Measurements from ENCODE around the gene SCRN1. TPM values are rescaled to one million over a fixed set of nuclear protein-coding genes. Genes with fewer than 3 reads are reported as not detected.
A peak's percentile ranks its signal among the peaks of the same experiment; 100 is the strongest.

SCRN1 gene
- total RNA-seq, 4 donors from 2014 or later: 14.4 to 66.5 (median 44.1) TPM

GRCh38 chr7:30032310-30033125, 42.9 kb upstream of the SCRN1 start:
- intact Hi-C loops (cut with DNase I; ENCODE audit: low total_unique reads): no loop called here
- Histone ChIP-seq H3K9me3 (no peaks in the 10 kb centered on the region), H3K27ac (peak overlapping the region in 1 of 2 donors; percentile 26), H3K27me3 (no peaks in the 10 kb centered on the region), H3K36me3 (no peaks in the 10 kb centered on the region), H3K4me3 (no peak overlapping the region), H3K4me1 (no peaks in the 10 kb centered on the region)
- DNase-seq: no peak
- TF ChIP-seq POLR2A (IDR thresholded peaks at IDR 0.05): no peak
- TF ChIP-seq, protein P1, sequence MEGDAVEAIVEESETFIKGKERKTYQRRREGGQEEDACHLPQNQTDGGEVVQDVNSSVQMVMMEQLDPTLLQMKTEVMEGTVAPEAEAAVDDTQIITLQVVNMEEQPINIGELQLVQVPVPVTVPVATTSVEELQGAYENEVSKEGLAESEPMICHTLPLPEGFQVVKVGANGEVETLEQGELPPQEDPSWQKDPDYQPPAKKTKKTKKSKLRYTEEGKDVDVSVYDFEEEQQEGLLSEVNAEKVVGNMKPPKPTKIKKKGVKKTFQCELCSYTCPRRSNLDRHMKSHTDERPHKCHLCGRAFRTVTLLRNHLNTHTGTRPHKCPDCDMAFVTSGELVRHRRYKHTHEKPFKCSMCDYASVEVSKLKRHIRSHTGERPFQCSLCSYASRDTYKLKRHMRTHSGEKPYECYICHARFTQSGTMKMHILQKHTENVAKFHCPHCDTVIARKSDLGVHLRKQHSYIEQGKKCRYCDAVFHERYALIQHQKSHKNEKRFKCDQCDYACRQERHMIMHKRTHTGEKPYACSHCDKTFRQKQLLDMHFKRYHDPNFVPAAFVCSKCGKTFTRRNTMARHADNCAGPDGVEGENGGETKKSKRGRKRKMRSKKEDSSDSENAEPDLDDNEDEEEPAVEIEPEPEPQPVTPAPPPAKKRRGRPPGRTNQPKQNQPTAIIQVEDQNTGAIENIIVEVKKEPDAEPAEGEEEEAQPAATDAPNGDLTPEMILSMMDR (IDR thresholded peaks at IDR 0.05): no peak

GRCh38 chr7:30029696-30030095, 40.1 kb upstream of the SCRN1 start:
- H3K4me1 ChIP-seq: no peaks in the 10 kb centered on the region
- no peaks in the 10 kb centered on the region for H3K36me3 ChIP-seq
- no peak for DNase-seq
- TF ChIP-seq, protein P1 (IDR thresholded peaks at IDR 0.05): no peak
- intact Hi-C loops (cut with DNase I; ENCODE audit: low total_unique reads): no loop called here
- H3K27ac ChIP-seq: peak overlapping the region; percentile 82 to 89
- no peaks in the 10 kb centered on the region for H3K27me3 ChIP-seq
- no peaks in the 10 kb centered on the region for H3K9me3 ChIP-seq
- peak overlapping the region in 1 of 2 donors; percentile 75 for H3K4me3 ChIP-seq

DNA sequence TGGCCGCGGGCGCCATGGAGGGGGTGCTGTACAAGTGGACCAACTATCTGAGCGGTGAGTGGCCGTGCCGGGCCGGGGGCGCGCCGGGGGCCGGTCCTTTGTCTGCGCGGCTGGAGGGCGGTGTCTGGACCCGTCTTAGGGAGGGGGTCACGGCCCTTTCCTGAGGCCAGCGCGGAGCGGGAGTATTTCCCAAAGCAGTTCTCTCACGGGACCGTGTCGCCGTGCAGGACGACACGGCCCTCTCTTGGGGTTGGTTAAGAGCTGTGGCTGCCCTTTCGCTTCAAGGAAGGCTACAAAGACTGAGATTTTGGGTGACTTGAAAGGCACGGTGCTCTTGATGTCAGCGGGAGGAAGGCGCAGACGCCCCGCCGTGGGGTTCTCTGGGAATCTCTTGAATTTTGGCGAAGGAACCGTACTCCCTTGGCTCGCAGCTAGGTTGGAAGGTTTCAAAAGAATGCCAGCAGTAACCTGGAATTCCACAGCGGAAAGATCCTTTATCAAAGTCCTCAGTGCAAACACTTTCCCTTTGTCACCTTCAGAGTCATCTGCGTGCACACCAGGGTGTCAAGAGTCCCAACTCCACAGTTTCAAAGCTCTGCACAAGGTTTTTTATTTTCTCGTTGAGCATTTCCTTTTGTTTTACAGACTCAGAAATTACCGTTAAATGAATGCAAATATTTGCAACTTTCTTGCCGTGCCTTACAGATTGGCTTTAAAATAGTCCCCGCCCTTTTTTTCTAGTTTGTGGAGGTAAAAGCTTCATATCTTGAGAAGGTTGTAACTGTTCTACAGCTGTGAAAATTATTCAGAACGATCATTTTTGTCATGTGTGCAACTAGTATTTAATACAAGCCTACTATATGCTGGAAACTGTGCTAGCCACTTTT, 39.4 kb upstream of the SCRN1 start:
- no peak for DNase-seq
- H3K4me1 ChIP-seq: no peaks in the 10 kb centered on the region

DNA sequence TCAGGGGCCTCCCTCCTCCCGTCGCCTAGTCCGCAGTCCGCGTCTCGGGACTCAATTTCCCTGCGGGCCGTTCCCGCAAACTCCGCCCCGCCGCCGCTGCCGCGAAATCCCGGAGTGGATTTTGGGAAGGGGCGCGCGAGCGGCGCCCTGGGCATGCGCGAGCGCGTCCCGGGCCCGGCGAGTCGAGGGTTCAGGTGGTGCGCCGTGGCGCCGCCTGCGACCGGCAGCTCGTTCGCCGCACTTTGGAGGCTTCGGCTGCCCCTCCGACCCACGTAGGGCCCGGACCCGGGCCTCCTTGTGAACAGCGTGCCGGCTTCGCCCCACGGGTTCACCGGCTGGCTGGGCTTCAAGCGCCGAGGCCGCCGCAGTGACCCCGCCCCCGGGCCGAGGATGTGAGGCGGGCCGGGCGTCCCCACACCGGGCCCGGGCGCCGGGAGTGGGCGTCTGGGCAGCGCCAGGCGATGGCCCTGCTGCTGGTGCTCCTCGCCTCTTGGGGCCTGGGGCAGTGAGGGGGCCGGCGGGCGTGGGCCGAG, 38.7 kb upstream of the SCRN1 start, which contains the start of gene PLEKHA8:
TSS of gene PLEKHA8 (plus strand) at position 197 of the 533 bp plus-strand sequence. CDS start 351 bp downstream, outside the sequence.
- no peaks in the 10 kb centered on the region for H3K27me3 ChIP-seq
- no peaks in the 10 kb centered on the region for H3K36me3 ChIP-seq
- H3K4me3 ChIP-seq: peak within 1 kb of the TSS; percentile 69 to 75
- no peaks in the 10 kb centered on the region for H3K4me1 ChIP-seq
- peak; percentile 81 to 91 for DNase-seq
- TF ChIP-seq, protein P1 (IDR thresholded peaks at IDR 0.05): peak in 2 of 4 experiments; percentile 38 to 47
- TF ChIP-seq POLR2A (IDR thresholded peaks at IDR 0.05): peak; percentile 59 to 86
- peak within 1 kb of the TSS; percentile 82 to 89 for H3K27ac ChIP-seq
- intact Hi-C loops (cut with DNase I; ENCODE audit: low total_unique reads): no loop called here
- H3K9me3 ChIP-seq: no peaks in the 10 kb centered on the region

More for the DNA sequence above, 39.4 kb upstream of the SCRN1 start:
- TF ChIP-seq, protein P1 (IDR thresholded peaks at IDR 0.05): peak in 2 of 4 experiments; percentile 9 to 17
- TF ChIP-seq POLR2A (IDR thresholded peaks at IDR 0.05): no peak
- Histone ChIP-seq H3K27me3 (no peaks in the 10 kb centered on the region), H3K36me3 (no peaks in the 10 kb centered on the region), H3K27ac (peak overlapping the region; percentile 82 to 89), H3K4me3 (peak overlapping the region; percentile 69 to 75), H3K9me3 (no peaks in the 10 kb centered on the region)
- intact Hi-C loops (cut with DNase I; ENCODE audit: low total_unique reads): no loop called here

All from uterus (tissue), 4 donors.